PC-9 (cell line): ENCODE results near the gene SMIM24. TPM values are rescaled to one million over a fixed set of nuclear protein-coding genes. Genes with fewer than 3 reads are reported as not detected.

ENCODE experiments used
- BruUV-seq: library from RNA; stranded (reverse); fragments of 400-500 nt; replicated peaks from 2 replicates; lab custom pipeline; 2021; lab: Mats Ljungman, UMichigan
- CTCF ChIA-PET: fragments of 300-600 bp; sonication (Branson Sonifier 250); formaldehyde crosslinking; loops from one replicate; lab custom pipeline; 2022; ENCODE audit warnings: antibody characterized with exemption; lab: Charles Lee
- POLR2A ChIA-PET: fragments of 300-600 bp; sonication (Branson Sonifier 250); formaldehyde crosslinking; loops from one replicate; lab custom pipeline; 2022; ENCODE audit warnings: antibody characterized with exemption; ENCODE audit not compliant: unreplicated experiment; lab: Charles Lee
- DNase-seq, 2 experiments: peaks; one replicate each; pipeline versions ENCODE4 v3.0.0 to v3.0.0-alpha.2; 2015 to 2022; ENCODE audit warnings: mixed read lengths in 1 of 2
- H2AFZ ChIP-seq: fragments of 200-600 bp; sonication (generic); 2 replicates; pipeline ENCODE4 v1.8.1; 2017; ENCODE audit warnings: antibody characterized with exemption
- H3F3A ChIP-seq: fragments of 200-600 bp; sonication (generic); 2 replicates; pipeline ENCODE4 v1.8.1; 2017; ENCODE audit warnings: antibody characterized with exemption, mild to moderate bottlenecking, low read depth; ENCODE audit not compliant: insufficient read depth
- H3K27ac ChIP-seq: fragments of 200-600 bp; sonication (generic); 2 replicates; pipeline ENCODE4 v1.6.1; 2016; ENCODE audit warnings: mixed run types
- H3K27me3 ChIP-seq: fragments of 200-600 bp; sonication (generic); 2 replicates; pipeline ENCODE4 v1.6.1; 2016; ENCODE audit warnings: low read depth, mixed run types; ENCODE audit not compliant: insufficient read depth
- H3K36me3 ChIP-seq: fragments of 200-600 bp; sonication (generic); 2 replicates; pipeline ENCODE4 v1.6.1; 2016; ENCODE audit warnings: low read depth, mixed run types
- H3K4me1 ChIP-seq: fragments of 200-600 bp; sonication (generic); replicated peaks from 2 replicates; pipeline ENCODE4 v1.6.1; 2016; ENCODE audit warnings: mixed run types; ENCODE audit not compliant: insufficient read depth
- H3K4me2 ChIP-seq: fragments of 200-600 bp; sonication (generic); 2 replicates; pipeline ENCODE4 v1.6.1; 2017; ENCODE audit warnings: mixed run types
- H3K4me3 ChIP-seq: fragments of 200-600 bp; sonication (generic); 2 replicates; pipeline ENCODE4 v1.6.1; 2016; ENCODE audit warnings: mixed run types
- H3K79me2 ChIP-seq: fragments of 200-600 bp; sonication (generic); 2 replicates; pipeline ENCODE4 v1.6.1; 2017; ENCODE audit warnings: low read depth, mixed run types
- H3K9me2 ChIP-seq: fragments of 200-600 bp; sonication (generic); 2 replicates; pipeline ENCODE4 v1.8.1; 2017; ENCODE audit warnings: mild to moderate bottlenecking; ENCODE audit not compliant: insufficient read depth
- H3K9me3 ChIP-seq: fragments of 200-600 bp; sonication (generic); 2 replicates; pipeline ENCODE4 v1.8.1; 2016; ENCODE audit warnings: low read depth; ENCODE audit not compliant: insufficient read depth
- H4K20me1 ChIP-seq: fragments of 200-600 bp; sonication (generic); 2 replicates; pipeline ENCODE4 v1.8.1; 2017; ENCODE audit not compliant: insufficient read depth
- CTCF ChIP-seq: fragments of 200-600 bp; sonication (generic); conservative IDR thresholded peaks from 2 replicates; pipeline ENCODE4 v1.6.1; 2017; ENCODE audit warnings: mixed run types, antibody characterized with exemption, mild to moderate bottlenecking, moderate library complexity
- EZH2 ChIP-seq: fragments of 200-600 bp; sonication (generic); IDR thresholded peaks from 2 replicates; pipeline ENCODE4 v1.8.0; 2017; ENCODE audit warnings: antibody characterized with exemption, low read depth
- intact Hi-C: fragments of 100-400 bp; cut with micrococcal nuclease; formaldehyde crosslinking; loops from one replicate; pipeline ENCODE4 v1.10.0; 2022; ENCODE audit not compliant: unreplicated experiment
- total RNA-seq: library from RNA; stranded (reverse); gene quantifications from 2 replicates; pipeline ENCODE4 v1.2.3, GENCODE V29; 2021

Gene SMIM24
- total RNA-seq, 1 experiment from 2014 or later: not detected

- intact Hi-C loops: no loop called here
- Histone ChIP-seq H3K9me2 (no peaks in the 10 kb centered on the region), H3K4me1 (no peaks in the 10 kb centered on the region), H3K4me3 (no peak overlapping the region), H3K4me2 (no peak overlapping the region), H3K36me3 (no peaks in the 10 kb centered on the region), H3K79me2 (no peaks in the 10 kb centered on the region), H4K20me1 (no peaks in the 10 kb centered on the region), H2AFZ (no peak overlapping the region), H3F3A (0 out of 2 replicates have a peak, but pooled peaks cover 3% of the 10 kb centered on the region), H3K9me3 (no peaks in the 10 kb centered on the region), H3K27ac (no peak overlapping the region), H3K27me3 (no peaks in the 10 kb centered on the region)
- DNase-seq: no peak
- TSS peak; percentile 28 for BruUV-seq
- ChIA-PET POLR2A (no interaction called here), CTCF (interaction anchor here (0.7 kb wide), 2 partner anchors 20 to 160 kb away, joined by 3 to 7 read pairs; no protein-coding TSS in a partner anchor)
- TF ChIP-seq CTCF (no peak), EZH2 (no peak)
Measured at GRCh38 chr19:3465552-3465951, 14.8 kb downstream of the SMIM24 start.

GRCh38 chr19:3464587-3465235, 15.6 kb downstream of the SMIM24 start:
- H4K20me1 ChIP-seq: no peaks in the 10 kb centered on the region
- H3K4me3 ChIP-seq: no peak overlapping the region
- no peak overlapping the region for H3K4me2 ChIP-seq
- H3K27ac ChIP-seq: no peak overlapping the region
- BruUV-seq: no TSS peak
- no peaks in the 10 kb centered on the region for H3K79me2 ChIP-seq
- no peaks in the 10 kb centered on the region for H3K9me3 ChIP-seq
- 0 out of 2 replicates have a peak, but pooled peaks cover 3% of the 10 kb centered on the region for H3F3A ChIP-seq
- ChIA-PET CTCF (interaction anchor here (0.6 to 0.7 kb wide), 2 partner anchors 14 to 21 kb away, joined by 3 to 20 read pairs; no protein-coding TSS in a partner anchor), POLR2A (no interaction called here)
- DNase-seq: no peak
- no peaks in the 10 kb centered on the region for H3K4me1 ChIP-seq
- H3K9me2 ChIP-seq: no peaks in the 10 kb centered on the region
- intact Hi-C loops: no loop called here
- no peak overlapping the region for H2AFZ ChIP-seq
- TF ChIP-seq CTCF (no peak), EZH2 (no peak)
- H3K27me3 ChIP-seq: no peaks in the 10 kb centered on the region
- no peaks in the 10 kb centered on the region for H3K36me3 ChIP-seq

GRCh38 chr19:3463714-3464586, 16.4 kb downstream of the SMIM24 start:
- Histone ChIP-seq H2AFZ (no peak overlapping the region), H4K20me1 (no peaks in the 10 kb centered on the region), H3K9me2 (no peaks in the 10 kb centered on the region), H3K4me1 (no peaks in the 10 kb centered on the region), H3K27me3 (no peaks in the 10 kb centered on the region), H3K36me3 (no peaks in the 10 kb centered on the region), H3K4me2 (no peak overlapping the region), H3K79me2 (no peaks in the 10 kb centered on the region), H3F3A (0 out of 2 replicates have a peak, but pooled peaks cover 3% of the 10 kb centered on the region), H3K9me3 (no peaks in the 10 kb centered on the region), H3K4me3 (no peak overlapping the region), H3K27ac (no peak overlapping the region)
- no TSS peak for BruUV-seq
- intact Hi-C loops: no loop called here
- ChIA-PET POLR2A (no interaction called here), CTCF (interaction anchor here (0.6 kb wide), 1 partner anchor 15 kb away, joined by 20 read pairs; no protein-coding TSS in a partner anchor)
- TF ChIP-seq CTCF: no peak
- no peak for TF ChIP-seq EZH2
- no peak for DNase-seq
